ENCODE results near the gene ZNF555. TPM values are rescaled to one million over a fixed set of nuclear protein-coding genes. Genes with fewer than 3 reads are reported as not detected.
A peak's percentile ranks its signal among the peaks of the same experiment; 100 is the strongest.

The ZNF555 gene
- total and polyA plus RNA-seq, 2 of the 13 experiments (the other 11 are each of a cell fraction or from before 2014, with no cell fraction given), result 5.0 to 8.0 TPM

DNA sequence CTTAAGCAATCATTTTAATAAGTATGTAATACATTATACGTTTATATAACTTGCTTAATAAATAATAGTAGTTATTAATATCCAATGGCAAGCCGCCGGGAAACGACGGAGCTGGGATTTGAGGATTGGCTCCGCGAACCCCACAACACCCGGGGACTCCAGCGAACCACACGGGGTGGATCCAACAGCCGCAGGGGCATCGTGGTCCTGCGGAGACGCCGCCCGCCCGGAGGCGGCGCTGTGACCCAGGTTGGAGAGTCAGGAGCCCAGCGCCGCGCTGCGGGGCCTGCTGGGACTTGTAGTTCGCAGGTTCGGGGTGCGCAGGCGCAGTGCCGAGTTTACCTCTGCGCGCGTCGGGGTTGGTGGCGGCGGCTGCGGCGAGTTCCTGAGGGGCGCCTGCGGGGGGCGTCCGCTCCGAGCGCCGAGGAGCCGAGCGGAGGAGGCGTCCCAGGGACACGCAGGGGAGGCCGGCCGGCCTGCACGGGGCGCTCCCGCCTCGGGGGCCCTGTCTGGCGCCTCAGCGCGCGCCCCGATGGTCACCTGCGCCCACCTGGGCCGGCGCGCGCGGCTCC, 21.6 kb upstream of the ZNF555 start, which contains the start of gene ZNF554 (continued):
- TF ChIP-seq, protein P1, sequence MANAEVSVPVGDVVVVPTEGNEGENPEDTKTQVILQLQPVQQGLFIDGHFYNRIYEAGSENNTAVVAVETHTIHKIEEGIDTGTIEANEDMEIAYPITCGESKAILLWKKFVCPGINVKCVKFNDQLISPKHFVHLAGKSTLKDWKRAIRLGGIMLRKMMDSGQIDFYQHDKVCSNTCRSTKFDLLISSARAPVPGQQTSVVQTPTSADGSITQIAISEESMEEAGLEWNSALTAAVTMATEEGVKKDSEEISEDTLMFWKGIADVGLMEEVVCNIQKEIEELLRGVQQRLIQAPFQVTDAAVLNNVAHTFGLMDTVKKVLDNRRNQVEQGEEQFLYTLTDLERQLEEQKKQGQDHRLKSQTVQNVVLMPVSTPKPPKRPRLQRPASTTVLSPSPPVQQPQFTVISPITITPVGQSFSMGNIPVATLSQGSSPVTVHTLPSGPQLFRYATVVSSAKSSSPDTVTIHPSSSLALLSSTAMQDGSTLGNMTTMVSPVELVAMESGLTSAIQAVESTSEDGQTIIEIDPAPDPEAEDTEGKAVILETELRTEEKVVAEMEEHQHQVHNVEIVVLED (CRISPR knock-in tag; IDR thresholded peaks at IDR 0.05; ENCODE audit: borderline replicate concordance), result peak; percentile 91
- TF ChIP-seq ZNF207 (IDR thresholded peaks at IDR 0.05; ENCODE audit: borderline replicate concordance) (no peak), SP5 (CRISPR knock-in tag; IDR thresholded peaks at IDR 0.05; ENCODE audit: borderline replicate concordance, low read depth) (no peak; the same call in 1 of the 2 replicates), KMT2A (CRISPR knock-in tag; IDR thresholded peaks at IDR 0.05) (peak; percentile 68), KAT2B (IDR thresholded peaks at IDR 0.05; ENCODE audit: borderline replicate concordance, low read depth, low read length) (no peak), ZKSCAN5 (CRISPR knock-in tag; IDR thresholded peaks at IDR 0.05) (no peak), U2AF1 (optimal IDR thresholded peaks at IDR 0.05; ENCODE audit: low read depth, low read length) (no peak), HNRNPLL (IDR thresholded peaks at IDR 0.05; ENCODE audit: low read depth, low read length, poor library complexity, severe bottlenecking) (peak; percentile 70), RFXANK (CRISPR knock-in tag; IDR thresholded peaks at IDR 0.05) (no peak), MYNN (CRISPR knock-in tag; IDR thresholded peaks at IDR 0.05; ENCODE audit: low read depth) (no peak), SETDB1 (CRISPR knock-in tag; IDR thresholded peaks at IDR 0.05; ENCODE audit: borderline replicate concordance) (no peak), GTF3A (CRISPR knock-in tag; conservative IDR thresholded peaks at IDR 0.05) (no peak; the same call in 1 of the 2 replicates), ASH2L (IDR thresholded peaks at IDR 0.05; ENCODE audit: insufficient read length, low read depth, low read length) (peak; percentile 32), CAMTA2 (CRISPR knock-in tag; IDR thresholded peaks at IDR 0.05; ENCODE audit: borderline replicate concordance) (no peak), ZNF251 (CRISPR knock-in tag; IDR thresholded peaks at IDR 0.05) (no peak)
- TF ChIP-seq, protein P2, sequence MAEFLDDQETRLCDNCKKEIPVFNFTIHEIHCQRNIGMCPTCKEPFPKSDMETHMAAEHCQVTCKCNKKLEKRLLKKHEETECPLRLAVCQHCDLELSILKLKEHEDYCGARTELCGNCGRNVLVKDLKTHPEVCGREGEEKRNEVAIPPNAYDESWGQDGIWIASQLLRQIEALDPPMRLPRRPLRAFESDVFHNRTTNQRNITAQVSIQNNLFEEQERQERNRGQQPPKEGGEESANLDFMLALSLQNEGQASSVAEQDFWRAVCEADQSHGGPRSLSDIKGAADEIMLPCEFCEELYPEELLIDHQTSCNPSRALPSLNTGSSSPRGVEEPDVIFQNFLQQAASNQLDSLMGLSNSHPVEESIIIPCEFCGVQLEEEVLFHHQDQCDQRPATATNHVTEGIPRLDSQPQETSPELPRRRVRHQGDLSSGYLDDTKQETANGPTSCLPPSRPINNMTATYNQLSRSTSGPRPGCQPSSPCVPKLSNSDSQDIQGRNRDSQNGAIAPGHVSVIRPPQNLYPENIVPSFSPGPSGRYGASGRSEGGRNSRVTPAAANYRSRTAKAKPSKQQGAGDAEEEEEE (CRISPR knock-in tag; IDR thresholded peaks at IDR 0.05; ENCODE audit: borderline replicate concordance), result no peak
- TF ChIP-seq, protein P3, sequence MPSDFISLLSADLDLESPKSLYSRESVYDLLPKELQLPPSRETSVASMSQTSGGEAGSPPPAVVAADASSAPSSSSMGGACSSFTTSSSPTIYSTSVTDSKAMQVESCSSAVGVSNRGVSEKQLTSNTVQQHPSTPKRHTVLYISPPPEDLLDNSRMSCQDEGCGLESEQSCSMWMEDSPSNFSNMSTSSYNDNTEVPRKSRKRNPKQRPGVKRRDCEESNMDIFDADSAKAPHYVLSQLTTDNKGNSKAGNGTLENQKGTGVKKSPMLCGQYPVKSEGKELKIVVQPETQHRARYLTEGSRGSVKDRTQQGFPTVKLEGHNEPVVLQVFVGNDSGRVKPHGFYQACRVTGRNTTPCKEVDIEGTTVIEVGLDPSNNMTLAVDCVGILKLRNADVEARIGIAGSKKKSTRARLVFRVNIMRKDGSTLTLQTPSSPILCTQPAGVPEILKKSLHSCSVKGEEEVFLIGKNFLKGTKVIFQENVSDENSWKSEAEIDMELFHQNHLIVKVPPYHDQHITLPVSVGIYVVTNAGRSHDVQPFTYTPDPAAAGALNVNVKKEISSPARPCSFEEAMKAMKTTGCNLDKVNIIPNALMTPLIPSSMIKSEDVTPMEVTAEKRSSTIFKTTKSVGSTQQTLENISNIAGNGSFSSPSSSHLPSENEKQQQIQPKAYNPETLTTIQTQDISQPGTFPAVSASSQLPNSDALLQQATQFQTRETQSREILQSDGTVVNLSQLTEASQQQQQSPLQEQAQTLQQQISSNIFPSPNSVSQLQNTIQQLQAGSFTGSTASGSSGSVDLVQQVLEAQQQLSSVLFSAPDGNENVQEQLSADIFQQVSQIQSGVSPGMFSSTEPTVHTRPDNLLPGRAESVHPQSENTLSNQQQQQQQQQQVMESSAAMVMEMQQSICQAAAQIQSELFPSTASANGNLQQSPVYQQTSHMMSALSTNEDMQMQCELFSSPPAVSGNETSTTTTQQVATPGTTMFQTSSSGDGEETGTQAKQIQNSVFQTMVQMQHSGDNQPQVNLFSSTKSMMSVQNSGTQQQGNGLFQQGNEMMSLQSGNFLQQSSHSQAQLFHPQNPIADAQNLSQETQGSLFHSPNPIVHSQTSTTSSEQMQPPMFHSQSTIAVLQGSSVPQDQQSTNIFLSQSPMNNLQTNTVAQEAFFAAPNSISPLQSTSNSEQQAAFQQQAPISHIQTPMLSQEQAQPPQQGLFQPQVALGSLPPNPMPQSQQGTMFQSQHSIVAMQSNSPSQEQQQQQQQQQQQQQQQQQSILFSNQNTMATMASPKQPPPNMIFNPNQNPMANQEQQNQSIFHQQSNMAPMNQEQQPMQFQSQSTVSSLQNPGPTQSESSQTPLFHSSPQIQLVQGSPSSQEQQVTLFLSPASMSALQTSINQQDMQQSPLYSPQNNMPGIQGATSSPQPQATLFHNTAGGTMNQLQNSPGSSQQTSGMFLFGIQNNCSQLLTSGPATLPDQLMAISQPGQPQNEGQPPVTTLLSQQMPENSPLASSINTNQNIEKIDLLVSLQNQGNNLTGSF (CRISPR knock-in tag; IDR thresholded peaks at IDR 0.05), result no peak
- TF ChIP-seq, protein P4, sequence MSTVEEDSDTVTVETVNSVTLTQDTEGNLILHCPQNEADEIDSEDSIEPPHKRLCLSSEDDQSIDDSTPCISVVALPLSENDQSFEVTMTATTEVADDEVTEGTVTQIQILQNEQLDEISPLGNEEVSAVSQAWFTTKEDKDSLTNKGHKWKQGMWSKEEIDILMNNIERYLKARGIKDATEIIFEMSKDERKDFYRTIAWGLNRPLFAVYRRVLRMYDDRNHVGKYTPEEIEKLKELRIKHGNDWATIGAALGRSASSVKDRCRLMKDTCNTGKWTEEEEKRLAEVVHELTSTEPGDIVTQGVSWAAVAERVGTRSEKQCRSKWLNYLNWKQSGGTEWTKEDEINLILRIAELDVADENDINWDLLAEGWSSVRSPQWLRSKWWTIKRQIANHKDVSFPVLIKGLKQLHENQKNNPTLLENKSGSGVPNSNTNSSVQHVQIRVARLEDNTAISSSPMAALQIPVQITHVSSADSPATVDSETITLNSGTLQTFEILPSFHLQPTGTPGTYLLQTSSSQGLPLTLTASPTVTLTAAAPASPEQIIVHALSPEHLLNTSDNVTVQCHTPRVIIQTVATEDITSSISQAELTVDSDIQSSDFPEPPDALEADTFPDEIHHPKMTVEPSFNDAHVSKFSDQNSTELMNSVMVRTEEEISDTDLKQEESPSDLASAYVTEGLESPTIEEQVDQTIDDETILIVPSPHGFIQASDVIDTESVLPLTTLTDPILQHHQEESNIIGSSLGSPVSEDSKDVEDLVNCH (CRISPR knock-in tag; IDR thresholded peaks at IDR 0.05), result no peak
